H1 (cell line): ENCODE data around the gene FRS2. TPM values are rescaled to one million over a fixed set of nuclear protein-coding genes. Genes with fewer than 3 reads are reported as not detected.

Experiments used
- ATF2 ChIP-seq: IDR thresholded peaks from 2 replicates; pipeline ENCODE4 v1.6.1; 2012; ENCODE audit warnings: low read length, inconsistent platforms
- BCL11A ChIP-seq, 2 experiments: IDR thresholded peaks; one replicate each; pipeline ENCODE4 v1.6.1; 2011; ENCODE audit warnings: low read depth in 2 of 2, low read length in 2 of 2, mild to moderate bottlenecking in 2 of 2
- BRCA1 ChIP-seq: IDR thresholded peaks from 2 replicates; pipeline ENCODE4 v1.6.1; 2012; ENCODE audit warnings: low read depth, low read length, improper control_type of control experiment
- CHD1 ChIP-seq: IDR thresholded peaks from 2 replicates; pipeline ENCODE4 v1.6.1; 2012; ENCODE audit warnings: low read depth, low read length, improper control_type of control experiment
- CTBP2 ChIP-seq: IDR thresholded peaks from 2 replicates; pipeline ENCODE4 v1.7.0; 2011; ENCODE audit warnings: borderline replicate concordance, mild to moderate bottlenecking, moderate library complexity, mixed read lengths, low read length; ENCODE audit not compliant: insufficient read depth, insufficient read length
- CTCF ChIP-seq, 3 experiments: IDR thresholded peaks; 1 replicate in 2 of 3; 2 replicates in 1 of 3; pipeline versions ENCODE4 v1.5.1 to v1.6.1; 2011; ENCODE audit warnings: low read length in 3 of 3, mild to moderate bottlenecking in 3 of 3, inconsistent platforms in 2 of 3, low read depth in 1 of 3, moderate library complexity in 1 of 3; ENCODE audit not compliant: insufficient read depth in 1 of 3; ENCODE audit errors: control extremely low read depth in 1 of 3
- EGR1 ChIP-seq: IDR thresholded peaks from 2 replicates; pipeline ENCODE4 v1.6.1; 2011; ENCODE audit warnings: low read depth, low read length, borderline replicate concordance
- GTF2F1 ChIP-seq: IDR thresholded peaks from 2 replicates; pipeline ENCODE4 v1.6.1; 2012; ENCODE audit warnings: low read depth, low read length, improper control_type of control experiment, borderline replicate concordance
- HDAC2 ChIP-seq, 2 experiments: fragments of 300-600 bp in 1 of 2; sonication (generic) in 1 of 2; IDR thresholded peaks; 2 replicates each; pipeline ENCODE4 v1.6.1; 2011 to 2012; ENCODE audit warnings: low read depth in 2 of 2, low read length in 2 of 2, mild to moderate bottlenecking in 2 of 2, moderate library complexity in 2 of 2, borderline replicate concordance in 1 of 2, inconsistent platforms in 1 of 2
- JUN ChIP-seq: IDR thresholded peaks from 2 replicates; pipeline ENCODE4 v1.6.1; 2011; ENCODE audit warnings: low read depth, mild to moderate bottlenecking, improper control_type of control experiment, low read length
- JUND ChIP-seq: IDR thresholded peaks from 2 replicates; pipeline ENCODE4 v1.6.1; 2011; ENCODE audit warnings: mild to moderate bottlenecking, improper control_type of control experiment, low read length
- KDM1A ChIP-seq: fragments of 200-600, 300-600 bp; sonication (generic); IDR thresholded peaks from 2 replicates; pipeline ENCODE4 v1.7.1; 2016; ENCODE audit warnings: mild to moderate bottlenecking, low read length, borderline replicate concordance
- KDM4A ChIP-seq: IDR thresholded peaks from one replicate; pipeline ENCODE4 v1.7.1; 2012; ENCODE audit warnings: low read depth, mild to moderate bottlenecking, moderate library complexity, low read length, inconsistent platforms; ENCODE audit not compliant: severe bottlenecking
- MAFK ChIP-seq: IDR thresholded peaks from 2 replicates; pipeline ENCODE4 v1.6.1; 2012; ENCODE audit warnings: low read depth, mild to moderate bottlenecking, improper control_type of control experiment, low read length
- POLR2AphosphoS5 ChIP-seq: IDR thresholded peaks from 2 replicates; pipeline ENCODE4 v1.6.1; 2011; ENCODE audit warnings: low read depth, low read length
- RBBP5 ChIP-seq: IDR thresholded peaks from 2 replicates; pipeline ENCODE4 v1.7.1; 2012; ENCODE audit warnings: low read depth, mild to moderate bottlenecking, inconsistent platforms, low read length, moderate library complexity, borderline replicate concordance
- RNF2 ChIP-seq: fragments of 200-900, 300-1000 bp; sonication (generic); IDR thresholded peaks from 2 replicates; pipeline ENCODE4 v1.7.1; 2016; ENCODE audit warnings: borderline replicate concordance, low read depth, mild to moderate bottlenecking, antibody characterized with exemption, low read length; ENCODE audit not compliant: poor library complexity, severe bottlenecking; ENCODE audit errors: missing control alignments
- SP4 ChIP-seq: IDR thresholded peaks from 2 replicates; pipeline ENCODE4 v1.6.1; 2012; ENCODE audit warnings: low read length, inconsistent platforms
- TAF1 ChIP-seq: IDR thresholded peaks from 2 replicates; pipeline ENCODE4 v1.6.1; 2011; ENCODE audit warnings: mild to moderate bottlenecking, low read depth, low read length
- TAF7 ChIP-seq: optimal IDR thresholded peaks from 2 replicates; pipeline ENCODE3; 2011; ENCODE audit warnings: low read depth, mild to moderate bottlenecking, inconsistent platforms, low read length, moderate library complexity, borderline replicate concordance
- YY1 ChIP-seq: IDR thresholded peaks from 2 replicates; pipeline ENCODE4 v1.6.1; 2011; ENCODE audit warnings: low read depth, mild to moderate bottlenecking, low read length
- polyA plus RNA-seq, 7 experiments: library from polyadenylated mRNA; depleted of rRNA in 3 of 7; stranded (reverse) in 5 of 7; unstranded in 2 of 7; fragments of >200 nt in 5 of 7; fragments of 200-250 nt in 2 of 7; gene quantifications; 1 replicate in 5 of 7; 2 replicates in 1 of 7; 4 replicates in 1 of 7; pipeline versions ENCODE4 v1.2.1 to v1.2.3, GENCODE V29; 2011 to 2013; ENCODE audit warnings: missing spikeins in 2 of 7, mixed read lengths in 2 of 7
- total RNA-seq: library from RNA; stranded (reverse); fragmentation: NEBNext Ultra II Directional; extraction: Animal tissue kit (Norgen Biotek cat#: 25700); gene quantifications from 2 replicates; pipeline ENCODE4 v1.2.1, GENCODE V29; 2021

FRS2 gene
- total and polyA plus RNA-seq, 2 of the 8 experiments (the other 6 are each of a cell fraction or from before 2014, with no cell fraction given) = 10.3 to 35.8 TPM

GRCh38 chr12:69534389-69534822 is 64.2 kb downstream of the FRS2 start (continued):
- TF ChIP-seq CTCF (IDR thresholded peaks at IDR 0.05; ENCODE audit: control extremely low read depth in 1 of 3, insufficient read depth in 1 of 3, low read depth in 1 of 3, low read length in 3 of 3) (no peak), CTBP2 (no peak), TAF7 (no peak), JUN (no peak), MAFK (peak; percentile 44; the same call in 1 of the 2 replicates), SP4 (no peak), RBBP5 (no peak), BRCA1 (no peak), BCL11A (IDR thresholded peaks at IDR 0.05; ENCODE audit: low read depth in 2 of 2, low read length in 2 of 2) (no peak), JUND (0 out of 2 replicates have a peak, but pooled peaks have one; percentile 21), YY1 (no peak), HDAC2 (IDR thresholded peaks at IDR 0.05; ENCODE audit: borderline replicate concordance in 1 of 2, low read depth in 2 of 2, low read length in 2 of 2) (no peak), CHD1 (no peak), EGR1 (no peak), KDM1A (no peak), ATF2 (no peak), KDM4A (no peak), POLR2AphosphoS5 (peak; percentile 70; the same call in 1 of the 2 replicates), RNF2 (no peak), TAF1 (peak; percentile 52; the same call in 1 of the 2 replicates), GTF2F1 (no peak)
